Measurements from ENCODE around the gene RPS6KB1.
"Not testable (repeated sequence)": the region's sequence is repeated elsewhere in the genome, so short reads cannot be mapped to it uniquely, and the experiment has no call there.

Gene RPS6KB1

GRCh38 chr17:59940697-59941096 is 47.8 kb downstream of the RPS6KB1 start:
- peaks cover 18% of the 10 kb centered on the region for H3K36me3 ChIP-seq (ENCODE audit: insufficient read depth, low read length)

DNA sequence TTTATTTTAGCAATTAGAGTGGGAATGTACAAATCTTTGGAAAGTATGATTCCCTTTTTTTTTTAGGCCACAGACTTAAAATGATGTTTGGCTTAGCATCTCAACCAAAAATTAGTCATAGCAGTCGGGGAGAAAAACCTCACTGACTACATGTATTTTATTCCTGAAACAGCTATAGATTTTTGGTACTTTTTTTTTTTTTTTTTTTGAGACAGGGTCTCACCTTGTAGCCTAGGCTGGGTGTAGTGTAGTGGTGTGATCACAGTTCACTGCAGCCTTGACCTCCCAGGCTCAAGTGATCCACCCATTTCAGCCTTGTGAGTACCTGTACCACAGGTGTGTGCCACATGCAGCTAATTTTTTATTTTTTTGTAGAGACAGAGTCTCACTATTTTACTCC is 48.2 kb downstream of the RPS6KB1 start:
- Histone ChIP-seq H3K9ac (ENCODE audit: low read depth, low read length) (no peak overlapping the region), H3K4me1 (ENCODE audit: insufficient read depth, low read length) (no peaks in the 10 kb centered on the region), H3K9me3 (ENCODE audit: control insufficient read depth, insufficient read depth, low read length) (no peaks in the 10 kb centered on the region), H3K36me3 (ENCODE audit: insufficient read depth, low read length) (peaks cover 16% of the 10 kb centered on the region)

More at GRCh38 chr17:59940697-59941096, 47.8 kb downstream of the RPS6KB1 start:
- not testable (repeated sequence) for H3K9ac ChIP-seq (ENCODE audit: low read depth, low read length); H3K9me3 ChIP-seq (ENCODE audit: control insufficient read depth, insufficient read depth, low read length); H3K4me1 ChIP-seq (ENCODE audit: insufficient read depth, low read length)

DNA sequence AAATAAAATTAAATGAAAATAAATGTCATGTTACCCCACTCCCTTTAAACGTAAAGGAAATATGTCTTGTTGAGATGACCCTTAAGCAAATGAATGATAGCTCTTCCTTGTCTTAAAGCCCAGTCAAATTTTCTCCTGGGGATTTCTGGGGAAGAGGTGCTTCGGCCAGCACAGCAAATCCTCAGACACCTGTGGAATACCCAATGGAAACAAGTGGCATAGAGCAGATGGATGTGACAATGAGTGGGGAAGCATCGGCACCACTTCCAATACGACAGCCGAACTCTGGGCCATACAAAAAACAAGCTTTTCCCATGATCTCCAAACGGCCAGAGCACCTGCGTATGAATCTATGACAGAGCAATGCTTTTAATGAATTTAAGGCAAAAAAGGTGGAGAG is 53.5 kb downstream of the RPS6KB1 start:
- H3K4me1 ChIP-seq (ENCODE audit: insufficient read depth, low read length); H3K9ac ChIP-seq (ENCODE audit: low read depth, low read length); H3K36me3 ChIP-seq (ENCODE audit: insufficient read depth, low read length); H3K9me3 ChIP-seq (ENCODE audit: control insufficient read depth, insufficient read depth, low read length): not testable (repeated sequence)

DNA sequence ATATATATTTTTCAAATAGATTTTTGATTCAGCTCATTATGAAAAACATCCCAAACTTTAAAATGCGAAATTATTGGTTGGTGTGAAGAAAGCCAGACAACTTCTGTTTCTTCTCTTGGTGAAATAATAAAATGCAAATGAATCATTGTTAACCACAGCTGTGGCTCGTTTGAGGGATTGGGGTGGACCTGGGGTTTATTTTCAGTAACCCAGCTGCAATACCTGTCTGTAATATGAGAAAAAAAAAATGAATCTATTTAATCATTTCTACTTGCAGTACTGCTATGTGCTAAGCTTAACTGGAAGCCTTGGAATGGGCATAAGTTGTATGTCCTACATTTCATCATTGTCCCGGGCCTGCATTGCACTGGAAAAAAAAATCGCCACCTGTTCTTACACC is 54.4 kb downstream of the RPS6KB1 start:
- not testable (repeated sequence) for H3K9me3 ChIP-seq (ENCODE audit: control insufficient read depth, insufficient read depth, low read length); H3K9ac ChIP-seq (ENCODE audit: low read depth, low read length); H3K4me1 ChIP-seq (ENCODE audit: insufficient read depth, low read length); H3K36me3 ChIP-seq (ENCODE audit: insufficient read depth, low read length)

GRCh38 chr17:59950049-59950448 is 57.1 kb downstream of the RPS6KB1 start:
- Histone ChIP-seq H3K36me3 (ENCODE audit: insufficient read depth, low read length) (peaks cover 8% of the 10 kb centered on the region), H3K4me1 (ENCODE audit: insufficient read depth, low read length) (no peaks in the 10 kb centered on the region), H3K9ac (ENCODE audit: low read depth, low read length) (no peak overlapping the region), H3K9me3 (ENCODE audit: control insufficient read depth, insufficient read depth, low read length) (no peaks in the 10 kb centered on the region)

DNA sequence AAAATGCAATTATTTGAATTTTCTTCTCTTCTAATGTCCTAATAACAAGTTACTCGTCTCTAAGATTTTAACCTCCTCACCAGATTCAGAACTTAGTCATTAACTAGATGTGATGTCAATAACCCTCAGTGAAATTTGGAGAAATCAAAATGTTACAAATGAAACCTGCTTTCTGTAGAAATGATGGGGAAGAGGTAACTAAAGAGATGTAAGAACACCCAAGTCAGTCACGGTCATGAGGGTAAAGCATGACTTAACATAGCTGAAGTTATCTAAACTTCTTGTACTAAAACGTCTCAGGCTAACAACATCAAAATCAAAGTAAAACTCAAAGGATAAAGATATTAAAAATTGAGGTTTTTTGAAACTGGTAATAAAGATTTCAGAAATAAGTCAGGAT is 61.9 kb downstream of the RPS6KB1 start:
- Histone ChIP-seq H3K36me3 (ENCODE audit: insufficient read depth, low read length) (no peaks in the 10 kb centered on the region; the same call in 1 of the 2 replicates), H3K4me1 (ENCODE audit: insufficient read depth, low read length) (no peaks in the 10 kb centered on the region), H3K9me3 (ENCODE audit: control insufficient read depth, insufficient read depth, low read length) (no peaks in the 10 kb centered on the region), H3K9ac (ENCODE audit: low read depth, low read length) (no peak overlapping the region)

GRCh38 chr17:59959574-59959973 is 66.7 kb downstream of the RPS6KB1 start:
- not testable (repeated sequence) for H3K9ac ChIP-seq (ENCODE audit: low read depth, low read length); H3K4me1 ChIP-seq (ENCODE audit: insufficient read depth, low read length); H3K36me3 ChIP-seq (ENCODE audit: insufficient read depth, low read length); H3K9me3 ChIP-seq (ENCODE audit: control insufficient read depth, insufficient read depth, low read length)

DNA sequence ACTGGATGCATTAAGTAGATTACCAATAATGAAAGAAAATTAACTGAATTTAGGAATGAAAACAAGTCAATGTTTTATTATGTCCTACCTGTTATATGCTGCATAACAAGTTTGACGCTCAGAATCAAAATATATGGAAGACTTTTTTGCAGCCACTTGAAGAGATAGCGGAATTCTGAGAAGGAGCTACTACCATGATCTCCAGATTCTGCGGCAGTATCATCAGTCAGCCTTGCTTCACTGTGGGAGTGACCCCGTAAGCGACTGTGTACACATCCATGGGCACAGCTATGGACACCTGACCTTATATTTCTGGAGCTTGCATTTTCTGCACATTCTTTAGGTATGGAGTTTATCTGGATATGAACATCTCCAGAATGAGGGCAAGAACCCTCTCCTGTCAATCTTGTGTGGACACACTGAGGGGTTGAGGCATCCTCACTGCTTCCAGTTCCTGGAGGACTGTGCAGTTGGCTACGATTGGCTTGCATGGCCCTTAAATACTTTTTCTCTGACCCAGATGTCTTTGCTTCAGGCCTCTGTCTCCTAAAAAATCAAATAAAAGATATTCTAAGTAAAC is 69.9 kb downstream of the RPS6KB1 start:
- H3K9me3 ChIP-seq (ENCODE audit: control insufficient read depth, insufficient read depth, low read length), result no peaks in the 10 kb centered on the region
- H3K9ac ChIP-seq (ENCODE audit: low read depth, low read length), result no peak overlapping the region
- no peaks in the 10 kb centered on the region for H3K36me3 ChIP-seq (ENCODE audit: insufficient read depth, low read length)
- H3K4me1 ChIP-seq (ENCODE audit: insufficient read depth, low read length), result no peaks in the 10 kb centered on the region

GRCh38 chr17:59963738-59964481 is 71.0 kb downstream of the RPS6KB1 start:
- H3K9ac ChIP-seq (ENCODE audit: low read depth, low read length), result peak overlapping the region; percentile 97
- no peaks in the 10 kb centered on the region for H3K36me3 ChIP-seq (ENCODE audit: insufficient read depth, low read length)
- H3K9me3 ChIP-seq (ENCODE audit: control insufficient read depth, insufficient read depth, low read length), result no peaks in the 10 kb centered on the region
- peaks cover 4% of the 10 kb centered on the region; the same call in 1 of the 2 replicates for H3K4me1 ChIP-seq (ENCODE audit: insufficient read depth, low read length)

GRCh38 chr17:59964482-59965328 is 71.8 kb downstream of the RPS6KB1 start, which contains the start of gene RNFT1:
Gene RNFT1 (minus strand): TSS chr17:59964740. CDS start chr17:59964663, 77 bp downstream.
- H3K9ac ChIP-seq (ENCODE audit: low read depth, low read length), result peak within 1 kb of the TSS; percentile 97
- no peaks in the 10 kb centered on the region for H3K9me3 ChIP-seq (ENCODE audit: control insufficient read depth, insufficient read depth, low read length)
- H3K4me1 ChIP-seq (ENCODE audit: insufficient read depth, low read length), result peaks cover 4% of the 10 kb centered on the region; the same call in 1 of the 2 replicates
- H3K36me3 ChIP-seq (ENCODE audit: insufficient read depth, low read length), result no peaks in the 10 kb centered on the region

DNA sequence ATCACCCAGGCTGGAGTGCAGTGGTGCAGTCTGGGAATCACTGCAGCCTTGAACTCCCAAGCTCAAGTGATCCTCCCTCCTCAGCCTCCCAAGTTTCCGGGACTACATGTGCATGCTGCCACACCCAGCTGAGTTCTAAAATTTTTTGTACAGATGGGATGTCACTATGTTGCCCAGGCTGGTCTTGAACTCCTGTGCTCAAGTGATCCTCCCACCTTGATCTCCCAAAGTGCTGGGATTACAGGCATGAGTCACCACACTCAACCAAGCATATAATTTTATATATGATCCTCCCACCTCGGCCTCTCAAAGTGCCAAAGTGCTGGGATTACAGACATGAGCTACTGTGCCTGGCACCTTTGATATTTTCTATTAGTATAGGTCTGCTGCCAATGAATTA is 78.8 kb downstream of the RPS6KB1 start:
- H3K36me3 ChIP-seq (ENCODE audit: insufficient read depth, low read length); H3K4me1 ChIP-seq (ENCODE audit: insufficient read depth, low read length); H3K9me3 ChIP-seq (ENCODE audit: control insufficient read depth, insufficient read depth, low read length); H3K9ac ChIP-seq (ENCODE audit: low read depth, low read length): not testable (repeated sequence)

DNA sequence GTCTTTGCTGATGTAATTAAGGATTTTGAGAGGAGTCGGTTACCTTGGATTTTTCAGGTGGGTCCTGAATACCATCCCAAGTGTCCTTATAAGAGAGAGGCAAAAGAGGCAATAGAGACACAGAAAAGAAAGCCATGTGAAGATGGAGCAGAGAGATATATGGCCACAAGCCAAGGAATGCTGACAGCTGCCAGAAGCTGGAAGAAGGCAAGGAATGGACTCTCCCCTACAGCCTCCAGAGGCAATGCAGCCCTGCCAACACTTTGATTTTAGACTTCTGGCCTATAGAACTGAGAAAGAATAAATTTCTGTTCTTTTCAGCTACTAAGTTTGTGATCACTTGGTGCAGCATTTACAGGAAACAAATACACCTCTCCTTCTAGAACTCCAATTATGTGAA is 79.9 kb downstream of the RPS6KB1 start:
- Histone ChIP-seq H3K36me3 (ENCODE audit: insufficient read depth, low read length) (no peaks in the 10 kb centered on the region), H3K9ac (ENCODE audit: low read depth, low read length) (no peak overlapping the region), H3K9me3 (ENCODE audit: control insufficient read depth, insufficient read depth, low read length) (no peaks in the 10 kb centered on the region), H3K4me1 (ENCODE audit: insufficient read depth, low read length) (peaks cover 4% of the 10 kb centered on the region; the same call in 1 of the 2 replicates)

GRCh38 chr17:59973483-59973882 is 80.6 kb downstream of the RPS6KB1 start:
- H3K36me3 ChIP-seq (ENCODE audit: insufficient read depth, low read length); H3K9ac ChIP-seq (ENCODE audit: low read depth, low read length); H3K9me3 ChIP-seq (ENCODE audit: control insufficient read depth, insufficient read depth, low read length); H3K4me1 ChIP-seq (ENCODE audit: insufficient read depth, low read length): not testable (repeated sequence)

DNA sequence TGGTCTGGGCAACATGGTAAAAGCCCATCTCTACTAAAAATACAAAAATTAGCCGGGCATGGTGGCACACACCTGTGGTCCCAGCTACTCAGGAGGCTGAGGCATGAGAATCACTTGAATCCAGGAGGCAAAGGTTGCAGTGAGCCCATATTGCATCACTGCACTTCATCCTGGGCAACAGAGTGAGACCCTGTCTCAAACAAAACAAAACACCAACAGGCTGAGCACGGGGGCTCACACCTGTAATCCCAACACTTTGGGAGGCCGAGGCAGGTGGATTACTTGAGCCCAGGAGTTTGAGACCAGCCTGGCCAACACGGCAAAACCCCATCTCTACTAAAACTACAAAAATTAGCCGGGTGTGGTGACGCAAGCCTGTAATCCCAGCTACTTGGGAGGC is 82.2 kb downstream of the RPS6KB1 start:
- not testable (repeated sequence) for H3K9ac ChIP-seq (ENCODE audit: low read depth, low read length); H3K9me3 ChIP-seq (ENCODE audit: control insufficient read depth, insufficient read depth, low read length); H3K36me3 ChIP-seq (ENCODE audit: insufficient read depth, low read length); H3K4me1 ChIP-seq (ENCODE audit: insufficient read depth, low read length)

DNA sequence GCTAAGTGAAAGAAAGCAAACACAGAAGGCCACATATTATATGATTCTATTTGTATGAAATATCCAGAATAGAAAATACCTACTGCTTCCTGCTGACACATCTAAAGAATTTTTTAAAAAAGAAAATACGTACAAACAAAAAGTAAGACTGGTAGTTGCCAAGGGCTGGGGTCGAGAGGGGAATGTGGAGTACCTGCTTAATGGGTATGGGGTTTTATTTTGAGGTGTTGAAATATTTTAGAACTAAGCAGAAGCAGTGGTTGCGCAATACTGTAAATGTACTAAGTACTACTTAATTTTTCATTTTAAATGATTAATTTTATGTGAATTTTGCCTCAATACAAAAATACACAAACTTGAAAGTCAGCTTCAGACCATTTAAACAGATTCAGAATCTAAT is 103.7 kb downstream of the RPS6KB1 start:
- not testable (repeated sequence) for H3K4me1 ChIP-seq (ENCODE audit: insufficient read depth, low read length); H3K9me3 ChIP-seq (ENCODE audit: control insufficient read depth, insufficient read depth, low read length); H3K36me3 ChIP-seq (ENCODE audit: insufficient read depth, low read length); H3K9ac ChIP-seq (ENCODE audit: low read depth, low read length)
